ENCODE data around the gene SGCB. TPM values are rescaled to one million over a fixed set of nuclear protein-coding genes. Genes with fewer than 3 reads are reported as not detected.

SGCB gene
- total RNA-seq = 10 to 100 TPM; 30.4 to 79.5 (median 39.1) TPM

- TF ChIP-seq CTCF (IDR thresholded peaks at IDR 0.05; ENCODE audit: low read depth) = no peak
These were observed at the start of gene SGCB for GRCh38 chr4:52038103-52038912. Gene SGCB (minus strand): TSS chr4:52038299. CDS start chr4:52038259, 40 bp downstream.

GRCh38 chr4:52081216-52081615 is 43.1 kb upstream of the SGCB start:
- no peak for TF ChIP-seq CTCF (IDR thresholded peaks at IDR 0.05; ENCODE audit: low read depth)

GRCh38 chr4:52079659-52080058 is 41.6 kb upstream of the SGCB start:
- TF ChIP-seq CTCF (IDR thresholded peaks at IDR 0.05; ENCODE audit: low read depth) = no peak

- TF ChIP-seq CTCF (IDR thresholded peaks at IDR 0.05; ENCODE audit: low read depth) = no peak
These were observed 38.6 kb upstream of the SGCB start for GRCh38 chr4:52076731-52077130.

GRCh38 chr4:52071791-52072546 is 33.9 kb upstream of the SGCB start:
- no peak for TF ChIP-seq CTCF (IDR thresholded peaks at IDR 0.05; ENCODE audit: low read depth)

- no peak for TF ChIP-seq CTCF (IDR thresholded peaks at IDR 0.05; ENCODE audit: low read depth)
These were observed 31.5 kb upstream of the SGCB start for GRCh38 chr4:52069571-52069970.

GRCh38 chr4:52059372-52059771 is 21.3 kb upstream of the SGCB start:
- no peak for TF ChIP-seq CTCF (IDR thresholded peaks at IDR 0.05; ENCODE audit: low read depth)

Measured in subcutaneous adipose tissue (tissue), 4 donors.